IMR-90 (cell line): ENCODE data around the gene SMG5. TPM values are rescaled to one million over a fixed set of nuclear protein-coding genes. Genes with fewer than 3 reads are reported as not detected.
"Not testable (repeated sequence)": the region's sequence is repeated elsewhere in the genome, so short reads cannot be mapped to it uniquely, and the experiment has no call there.

Source experiments
- ATAC-seq: fragments of 200-7000 bp; cut with Tn5 transposase; 2 replicates; pipeline ENCODE4 v1.9.1; 2020; ENCODE audit warnings: low read depth, mild to moderate bottlenecking, moderate library complexity
- BruUV-seq: library from RNA; stranded (reverse); fragments of 400-500 nt; replicated peaks from 2 replicates; lab custom pipeline; 2021; lab: Mats Ljungman, UMichigan
- CTCF ChIA-PET: fragments of 300-600 bp; formaldehyde crosslinking; extraction: SDS; loops from one replicate; lab custom pipeline; 2021; ENCODE audit warnings: antibody characterized with exemption; lab: Yijun Ruan, JAX
- POLR2A ChIA-PET: fragments of 300-600 bp; sonication (Branson Sonifier 250); formaldehyde crosslinking; loops from one replicate; lab custom pipeline; 2022; ENCODE audit warnings: antibody characterized with exemption; ENCODE audit not compliant: unreplicated experiment; lab: Charles Lee
- DNase-seq: peaks from one replicate; pipeline ENCODE4 v3.0.0; 2013
- H2AFZ ChIP-seq: replicated peaks from 2 replicates; pipeline ENCODE3; 2013; ENCODE audit warnings: low read length, mild to moderate bottlenecking; ENCODE audit not compliant: poor library complexity
- H2AK5ac ChIP-seq: 2 replicates; pipeline ENCODE4 v1.6.1; 2013; ENCODE audit warnings: low read depth, low read length, inconsistent platforms
- H2AK9ac ChIP-seq: replicated peaks from 2 replicates; pipeline ENCODE3; 2013; ENCODE audit warnings: mild to moderate bottlenecking, low read depth, low read length, moderate library complexity; ENCODE audit not compliant: poor library complexity
- H2BK120ac ChIP-seq: 2 replicates; pipeline ENCODE4 v1.6.1; 2013; ENCODE audit warnings: low read depth, low read length, inconsistent platforms
- H2BK15ac ChIP-seq: 3 replicates; pipeline ENCODE4 v1.6.1; 2013; ENCODE audit warnings: low read depth, low read length, inconsistent platforms
- H2BK20ac ChIP-seq: 2 replicates; pipeline ENCODE4 v1.6.1; 2013; ENCODE audit warnings: low read depth, mild to moderate bottlenecking, inconsistent platforms, low read length, moderate library complexity
- H2BK5ac ChIP-seq: 2 replicates; pipeline ENCODE4 v1.6.1; 2013; ENCODE audit warnings: mild to moderate bottlenecking, low read depth, low read length, inconsistent platforms; ENCODE audit not compliant: poor library complexity, severe bottlenecking
- H3K14ac ChIP-seq: replicated peaks from 2 replicates; pipeline ENCODE4 v1.6.1; 2013; ENCODE audit warnings: low read depth, low read length, inconsistent platforms
- H3K18ac ChIP-seq: 2 replicates; pipeline ENCODE4 v1.6.1; 2013; ENCODE audit warnings: low read depth, low read length, control low read depth
- H3K23ac ChIP-seq: 2 replicates; pipeline ENCODE4 v1.6.1; 2013; ENCODE audit warnings: low read depth, low read length, inconsistent platforms
- H3K27ac ChIP-seq: 2 replicates; pipeline ENCODE4 v1.5.1; 2013; ENCODE audit warnings: mild to moderate bottlenecking, control low read depth, low read length; ENCODE audit not compliant: insufficient read depth
- H3K27me3 ChIP-seq: 2 replicates; pipeline ENCODE4 v1.6.1; 2013; ENCODE audit warnings: low read length; ENCODE audit not compliant: control insufficient read depth, insufficient read depth
- H3K36me3 ChIP-seq: 2 replicates; pipeline ENCODE4 v1.6.1; 2013; ENCODE audit warnings: low read length, mixed read lengths; ENCODE audit not compliant: control insufficient read depth, insufficient read depth
- H3K4ac ChIP-seq: 2 replicates; pipeline ENCODE4 v1.6.1; 2013; ENCODE audit warnings: low read depth, low read length, inconsistent platforms
- H3K4me1 ChIP-seq: 2 replicates; pipeline ENCODE4 v1.6.1; 2013; ENCODE audit warnings: low read length, mixed read lengths; ENCODE audit not compliant: control insufficient read depth, insufficient read depth
- H3K4me2 ChIP-seq: 2 replicates; pipeline ENCODE4 v1.6.1; 2013; ENCODE audit warnings: low read depth, mild to moderate bottlenecking, control low read depth, low read length, moderate library complexity
- H3K4me3 ChIP-seq: 2 replicates; pipeline ENCODE4 v1.5.1; 2013; ENCODE audit warnings: low read depth, mild to moderate bottlenecking, control low read depth, low read length, moderate library complexity; ENCODE audit not compliant: insufficient read depth
- H3K56ac ChIP-seq: 2 replicates; pipeline ENCODE4 v1.6.1; 2013; ENCODE audit warnings: low read length, inconsistent platforms; ENCODE audit not compliant: insufficient read depth; ENCODE audit errors: extremely low read depth
- H3K79me1 ChIP-seq, 2 experiments: 2 replicates each; pipeline ENCODE4 v1.6.1; 2013; ENCODE audit warnings: low read length in 2 of 2, inconsistent platforms in 1 of 2, low read depth in 1 of 2
- H3K9ac ChIP-seq: 2 replicates; pipeline ENCODE4 v1.6.1; 2013; ENCODE audit warnings: low read depth, low read length, control low read depth
- H3K9me1 ChIP-seq: 2 replicates; pipeline ENCODE4 v1.6.1; 2013; ENCODE audit warnings: low read length, inconsistent platforms; ENCODE audit not compliant: insufficient read depth
- H3K9me3 ChIP-seq: 2 replicates; pipeline ENCODE4 v1.6.1; 2013; ENCODE audit warnings: low read length; ENCODE audit not compliant: control insufficient read depth, insufficient read depth
- H4K20me1 ChIP-seq: 2 replicates; pipeline ENCODE4 v1.6.1; 2013; ENCODE audit warnings: low read length, inconsistent platforms; ENCODE audit not compliant: insufficient read depth
- H4K5ac ChIP-seq: 2 replicates; pipeline ENCODE4 v1.6.1; 2013; ENCODE audit warnings: mild to moderate bottlenecking, low read depth, low read length, control low read depth
- H4K8ac ChIP-seq, 2 experiments: 2 replicates each; pipeline ENCODE4 v1.6.1; 2013; ENCODE audit warnings: low read depth in 2 of 2, low read length in 2 of 2, control low read depth in 1 of 2, inconsistent platforms in 1 of 2
- H4K91ac ChIP-seq: 2 replicates; pipeline ENCODE4 v1.6.1; 2013; ENCODE audit warnings: low read depth, low read length, inconsistent platforms; ENCODE audit not compliant: insufficient read depth
- WGBS, 2 experiments: methylation state at CpG; one replicate each; pipeline versions ENCODE4 v1.1.5 to v1.1.7; 2013; ENCODE audit warnings: missing lambda C conversion rate in 2 of 2; ENCODE audit not compliant: insufficient read length in 1 of 2; ENCODE audit errors: extremely low coverage in 2 of 2; 5-methylcytosine and 5-hydroxymethylcytosine counted together
- dilution Hi-C: fragments of 300-500 bp; cut with HindIII; formaldehyde crosslinking; loops from one replicate; pipeline ENCODE4 v1.14.3; 2018; ENCODE audit warnings: low sequenced_read_pairs; ENCODE audit not compliant: unreplicated experiment
- in situ Hi-C: fragments of 300-500 bp; cut with MboI; formaldehyde crosslinking; loops from 3 replicates; pipeline ENCODE4 v1.14.3; 2019; ENCODE audit warnings: low sequenced_read_pairs, inconsistent platforms, mixed read lengths
- intact Hi-C: fragments of 100-400 bp; cut with micrococcal nuclease; formaldehyde crosslinking; loops from 2 replicates; pipeline ENCODE4 v1.10.0; 2022
- polyA plus RNA-seq, 3 experiments: library from polyadenylated mRNA; depleted of rRNA; stranded (reverse); fragments of >200 nt; gene quantifications; 2 replicates each; pipeline ENCODE4 v1.2.3, GENCODE V29; 2012; ENCODE audit warnings: low replicate concordance in 1 of 3
- total RNA-seq: library from RNA; depleted of rRNA; stranded (reverse); fragments of >200 nt; gene quantifications from 2 replicates; pipeline ENCODE4 v1.2.3, GENCODE V29; 2012

SMG5 gene
- total and polyA plus RNA-seq, 2 of the 4 experiments (the other 2 are of a cell fraction) = 34.7 to 37.3 TPM

GRCh38 chr1:156216361-156217086 is 66.1 kb downstream of the SMG5 start:
- H4K8ac ChIP-seq, H3K9me3 ChIP-seq, H4K20me1 ChIP-seq, H2BK15ac ChIP-seq, H4K91ac ChIP-seq, H2BK120ac ChIP-seq, DNase-seq, H3K23ac ChIP-seq, H3K56ac ChIP-seq, ATAC-seq, H2BK5ac ChIP-seq, H3K18ac ChIP-seq, POLR2A ChIA-PET, H3K27me3 ChIP-seq, CTCF ChIA-PET, H3K36me3 ChIP-seq, H2AFZ ChIP-seq, in situ Hi-C loops, H3K27ac ChIP-seq, H3K4ac ChIP-seq, H2BK20ac ChIP-seq, BruUV-seq, H3K14ac ChIP-seq, H3K4me3 ChIP-seq, dilution Hi-C loops, H3K4me1 ChIP-seq, H3K4me2 ChIP-seq, intact Hi-C loops, H2AK5ac ChIP-seq, H3K9ac ChIP-seq, H2AK9ac ChIP-seq, H4K5ac ChIP-seq, H3K9me1 ChIP-seq: not testable (repeated sequence)
- 100% methylated on average over 23 of the region's 55 CpGs; no CpG with 5 or more reads in 1 of the 2 experiments for WGBS, 2 experiments
- peaks cover 19 to 51% of the 10 kb centered on the region in 2 experiments for H3K79me1 ChIP-seq
